ENCODE data around the gene BEAN1.
"Not testable (repeated sequence)": the region's sequence is repeated elsewhere in the genome, so short reads cannot be mapped to it uniquely, and the experiment has no call there.

BEAN1 gene

DNA sequence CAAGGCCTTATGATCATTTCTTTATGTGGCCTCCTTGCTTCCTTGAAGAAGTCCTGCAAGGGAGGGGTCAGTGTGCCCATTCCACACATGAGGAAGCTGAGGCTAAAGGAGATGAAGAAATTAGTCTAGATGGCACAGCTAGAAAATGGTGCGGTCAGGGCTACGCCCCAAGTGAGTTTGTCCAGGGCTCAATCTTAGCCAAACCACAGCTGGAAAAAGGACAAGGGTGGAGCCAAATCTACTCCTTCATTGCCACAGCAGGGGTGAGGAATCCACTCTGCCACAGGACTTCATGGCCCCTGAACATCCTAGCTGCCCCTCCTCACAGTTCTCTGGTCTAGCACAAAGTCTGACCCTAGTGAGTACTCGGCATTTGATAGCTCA is 16.2 kb downstream of the BEAN1 start:
- DNase-seq = no peak

GRCh38 chr16:66444049-66444481 is 17.0 kb downstream of the BEAN1 start:
- DNase-seq = no peak

DNA sequence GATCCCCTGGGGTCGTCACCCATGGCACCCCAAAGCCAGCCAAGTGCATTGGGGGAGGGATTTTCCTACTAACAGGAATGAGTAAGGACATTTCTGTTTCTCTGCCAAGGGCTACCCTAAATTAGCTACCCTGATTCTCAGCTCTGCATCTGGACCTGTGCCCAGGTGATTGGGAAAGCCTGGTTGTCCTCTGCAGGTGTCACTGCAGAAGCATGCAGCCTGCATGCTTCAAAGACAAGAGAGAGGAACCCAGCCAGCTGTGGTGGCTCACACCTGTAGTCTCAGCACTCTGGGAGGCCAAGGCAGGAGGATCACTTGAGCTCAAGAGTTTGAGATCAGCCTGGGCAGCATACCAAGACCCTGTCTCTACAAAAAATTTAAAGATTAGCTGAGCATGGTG is 19.6 kb downstream of the BEAN1 start:
- no peak for DNase-seq

- no peak for DNase-seq
Observed at GRCh38 chr16:66447491-66447890, 20.4 kb downstream of the BEAN1 start.

DNA sequence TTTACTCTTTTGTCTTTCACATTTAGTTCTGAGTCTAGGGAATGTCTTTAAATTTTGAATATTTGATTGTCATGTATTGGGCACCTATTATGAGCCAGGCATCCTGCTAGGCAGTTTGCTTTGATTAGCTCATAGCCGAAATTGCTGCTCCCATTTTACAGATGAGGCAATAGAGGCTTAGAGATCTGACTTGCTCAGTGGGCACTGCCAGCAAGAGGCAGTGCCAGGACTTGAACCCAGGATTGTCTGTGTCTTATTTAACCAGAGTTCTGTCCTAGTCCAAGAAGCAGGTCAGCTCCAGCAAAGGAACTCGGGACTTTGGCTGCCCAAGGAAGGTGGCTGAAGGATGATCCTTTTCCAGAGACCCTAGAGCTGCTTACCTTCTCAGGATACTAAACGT is 24.5 kb downstream of the BEAN1 start:
- no peak for DNase-seq

- DNase-seq = not testable (repeated sequence)
Observed at GRCh38 chr16:66453230-66453629, 26.1 kb downstream of the BEAN1 start.

- no peak for DNase-seq
Observed at GRCh38 chr16:66454751-66455150, 27.7 kb downstream of the BEAN1 start.

- no peak for DNase-seq
Observed at GRCh38 chr16:66455970-66456369, 28.9 kb downstream of the BEAN1 start.

GRCh38 chr16:66457888-66458287 is 30.8 kb downstream of the BEAN1 start:
- no peak for DNase-seq

- no peak for DNase-seq
Observed at GRCh38 chr16:66458292-66458691, 31.2 kb downstream of the BEAN1 start.

- DNase-seq = no peak
Observed at GRCh38 chr16:66458853-66459252, 31.8 kb downstream of the BEAN1 start.

DNA sequence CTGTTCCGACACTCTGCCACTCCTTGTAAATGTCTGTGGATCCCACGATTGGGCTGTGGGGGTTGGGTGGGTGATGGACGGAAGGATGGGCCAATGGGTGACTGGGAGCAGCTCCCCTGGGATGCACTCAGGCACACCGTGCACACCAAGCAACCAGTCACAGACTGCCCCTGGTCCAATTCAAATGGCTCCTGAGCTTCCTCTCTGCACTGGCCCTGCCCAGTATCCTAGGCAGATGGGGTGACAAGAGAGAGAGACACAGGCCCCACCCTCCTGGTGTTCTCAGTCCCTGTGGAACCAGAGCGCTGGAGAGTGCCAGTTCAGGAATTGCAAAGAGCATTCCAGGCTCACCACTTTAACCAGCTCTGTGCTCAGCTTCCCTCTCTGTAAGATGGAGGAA is 32.8 kb downstream of the BEAN1 start:
- DNase-seq = peak; percentile 34

- DNase-seq = no peak
Observed at GRCh38 chr16:66460703-66461102, 33.6 kb downstream of the BEAN1 start.

GRCh38 chr16:66462912-66463311 is 35.8 kb downstream of the BEAN1 start:
- no peak for DNase-seq

DNA sequence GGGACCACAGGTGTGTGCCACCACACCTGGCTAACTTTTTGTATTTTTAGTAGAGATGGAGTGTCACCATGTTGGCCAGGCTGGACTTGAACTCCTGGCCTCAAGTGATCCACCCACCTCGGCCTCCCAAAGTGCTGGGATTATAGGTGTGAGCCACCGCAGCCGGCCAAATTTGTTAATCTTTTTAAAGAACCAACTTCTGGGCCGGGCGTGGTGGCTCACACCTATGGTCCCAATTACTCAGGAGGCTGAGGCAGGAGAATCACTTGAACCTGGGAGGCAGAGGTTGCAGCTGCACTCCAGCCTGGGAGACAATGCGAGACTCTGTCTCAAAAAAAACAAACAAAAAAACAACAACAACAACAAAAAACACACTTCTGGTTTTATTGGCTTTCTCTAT is 38.9 kb downstream of the BEAN1 start:
- DNase-seq = not testable (repeated sequence)

GRCh38 chr16:66466636-66467035 is 39.5 kb downstream of the BEAN1 start:
- not testable (repeated sequence) for DNase-seq

GRCh38 chr16:66467611-66468010 is 40.5 kb downstream of the BEAN1 start:
- no peak for DNase-seq

DNA sequence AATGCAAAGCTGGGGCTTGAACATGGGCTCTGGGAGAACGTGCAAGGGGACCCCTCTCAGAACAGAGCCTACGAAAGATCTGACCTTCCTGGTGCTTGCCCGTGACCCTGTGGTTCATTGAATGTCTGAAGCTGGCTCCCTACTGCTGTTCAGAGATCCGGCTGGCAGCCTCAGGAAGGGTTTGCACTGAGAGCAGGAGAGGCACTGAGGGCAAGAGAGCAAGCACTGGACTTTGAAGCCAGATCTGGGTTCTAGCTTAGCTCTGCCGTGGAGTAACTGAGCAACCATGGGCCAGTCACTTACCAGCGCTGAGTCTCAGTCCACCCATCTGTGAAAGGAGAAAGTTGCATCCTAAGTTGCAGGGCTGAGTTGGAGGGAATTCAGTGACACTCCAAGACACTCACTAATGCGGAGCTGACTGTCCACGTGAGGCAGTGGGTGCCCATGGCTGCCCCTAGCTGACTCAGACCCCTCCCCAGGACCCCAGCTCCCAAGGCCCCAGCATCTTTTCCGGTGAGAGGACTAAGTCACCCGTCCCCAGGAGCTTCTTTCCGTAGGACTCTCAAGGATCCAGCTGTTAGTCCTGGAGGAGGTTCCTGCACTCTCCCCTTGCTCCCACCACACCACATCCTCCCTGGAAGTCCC is 41.3 kb downstream of the BEAN1 start:
- no peak for DNase-seq

DNA sequence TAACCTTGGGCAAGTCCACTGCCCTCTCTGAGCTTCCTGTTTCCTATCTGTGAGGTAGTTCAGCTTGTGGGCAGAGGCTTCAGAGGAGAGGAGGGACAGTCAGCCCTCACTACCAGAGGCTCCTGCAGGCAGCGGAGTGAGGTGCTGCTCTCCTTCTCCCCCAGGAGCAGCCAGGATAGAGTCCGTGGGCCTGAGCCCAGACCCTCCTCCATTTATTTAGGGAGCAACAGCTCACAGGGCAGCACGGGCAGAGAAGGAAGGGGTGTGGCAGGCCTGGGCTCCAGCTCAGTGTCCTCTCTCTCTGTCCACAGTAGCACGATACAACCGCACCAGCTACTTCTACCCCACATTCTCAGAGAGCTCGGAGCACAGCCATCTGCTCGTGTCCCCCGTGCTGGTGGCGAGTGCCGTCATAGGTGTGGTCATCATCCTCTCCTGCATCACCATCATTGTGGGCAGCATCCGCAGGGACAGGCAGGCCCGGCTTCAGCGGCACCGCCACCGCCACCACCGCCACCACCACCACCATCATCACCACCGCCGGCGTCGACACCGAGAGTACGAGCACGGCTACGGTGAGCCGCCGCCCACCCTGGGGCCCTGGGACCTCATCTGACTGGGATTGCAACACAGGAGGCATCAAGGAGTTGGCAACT is 42.3 kb downstream of the BEAN1 start:
- DNase-seq = no peak

GRCh38 chr16:66469947-66470546 is 43.0 kb downstream of the BEAN1 start:
- no peak for DNase-seq

DNA sequence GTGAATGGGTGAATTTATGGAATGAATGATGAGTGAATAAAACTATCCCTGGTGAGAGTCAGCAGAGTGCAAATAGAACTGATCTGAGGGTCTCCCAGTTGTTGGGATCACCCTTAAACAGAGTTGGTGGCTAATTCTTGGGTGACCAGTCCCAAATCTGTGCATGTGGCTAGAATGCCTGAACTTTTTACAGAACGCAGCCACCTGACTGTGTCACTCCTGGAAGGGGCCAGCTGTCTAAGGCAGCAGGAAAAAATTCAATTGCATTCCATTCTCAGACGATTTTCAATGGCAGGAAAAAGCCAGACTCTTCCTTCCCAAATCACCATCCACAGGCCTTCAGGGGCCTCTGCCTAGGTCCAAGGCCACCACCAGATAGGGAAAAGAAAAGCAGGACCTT is 43.5 kb downstream of the BEAN1 start:
- DNase-seq = no peak

DNA sequence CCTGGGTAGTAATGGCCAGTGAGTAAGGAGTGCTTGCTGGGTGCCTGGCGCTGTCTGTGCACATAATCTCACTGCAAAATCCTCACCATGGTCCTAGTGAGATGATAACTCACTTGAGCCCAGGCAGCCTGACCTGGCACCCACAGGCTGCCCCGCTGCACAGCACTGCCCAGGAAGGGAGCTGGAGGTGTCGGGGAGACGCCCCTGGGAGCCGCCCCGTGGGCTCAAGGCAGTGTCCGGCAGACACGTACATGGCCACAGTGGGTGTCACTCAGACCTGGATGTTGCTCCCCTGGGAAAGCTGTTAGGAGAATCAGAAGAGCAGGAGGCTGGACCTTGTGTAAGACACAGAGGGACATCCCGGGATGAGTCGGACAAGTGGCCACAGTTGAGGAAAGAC is 44.2 kb downstream of the BEAN1 start:
- no peak for DNase-seq

DNA sequence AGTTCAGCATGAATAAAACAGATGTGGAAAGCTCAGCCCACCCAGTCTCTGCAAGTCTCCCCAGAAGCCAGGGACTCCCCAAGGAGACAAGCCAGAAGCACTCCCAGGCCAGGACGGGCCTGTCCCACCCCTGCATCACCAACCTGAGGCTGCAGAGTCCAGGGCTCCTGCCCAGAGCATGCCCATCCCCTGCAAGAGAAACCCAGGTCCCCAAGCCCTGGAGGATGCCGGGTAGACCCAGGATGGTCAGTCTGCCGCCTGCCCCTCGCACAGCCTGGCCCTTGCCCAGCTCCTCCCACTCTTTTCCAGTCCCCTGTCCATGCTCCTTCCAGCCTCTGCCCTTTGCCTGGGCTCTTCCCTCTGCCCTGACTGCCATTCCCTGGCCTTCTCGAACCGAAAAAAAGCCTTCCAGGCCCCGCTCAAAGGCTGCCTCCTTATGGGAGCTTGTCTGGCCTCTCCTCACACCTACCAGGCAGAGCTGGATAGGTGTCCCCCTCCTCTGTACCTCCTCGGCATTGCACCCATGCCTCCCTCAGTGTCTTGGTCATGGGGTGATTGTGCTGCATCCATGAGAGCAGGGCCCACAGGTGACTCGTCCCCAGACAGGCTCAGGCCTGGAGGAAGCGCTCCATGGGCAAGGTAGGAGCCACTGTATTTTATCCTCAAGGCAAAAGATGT is 44.8 kb downstream of the BEAN1 start:
- no peak for DNase-seq

DNA sequence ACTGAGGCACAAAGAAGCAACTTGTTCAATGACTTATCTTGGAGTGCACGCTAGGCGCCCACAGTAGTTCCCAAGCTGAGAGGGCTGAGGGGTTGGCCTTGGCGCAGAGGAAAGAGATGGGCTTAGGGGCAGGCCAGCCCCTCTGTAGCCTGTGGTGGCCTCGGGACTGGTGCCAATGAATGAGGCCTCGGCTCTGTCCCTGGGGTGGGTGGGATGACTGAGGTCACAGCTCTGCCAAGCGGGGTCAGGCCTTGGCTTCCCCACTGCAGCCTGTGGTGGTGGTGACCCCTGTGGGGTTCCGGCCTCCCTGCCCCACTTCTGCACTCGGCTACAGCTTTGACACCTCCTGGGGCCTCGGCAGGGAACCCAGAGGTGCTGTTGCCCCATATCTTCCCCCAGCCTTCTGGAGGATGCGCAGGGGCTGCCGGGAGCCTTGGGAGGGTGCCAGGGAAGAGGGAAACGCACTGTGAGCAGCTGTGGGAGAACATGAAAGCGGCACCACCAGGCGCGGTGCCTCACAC is 46.0 kb downstream of the BEAN1 start:
- peak; percentile 60 for DNase-seq
